NCI-H345 (cell line): ENCODE results near the gene CAMSAP3.
A peak's percentile ranks its signal among the peaks of the same experiment; 100 is the strongest.

Experiments
- DNase-seq: peaks from one replicate; lab custom pipeline; 2025; lab: John Stamatoyannopoulos, UW

The CAMSAP3 gene

DNA sequence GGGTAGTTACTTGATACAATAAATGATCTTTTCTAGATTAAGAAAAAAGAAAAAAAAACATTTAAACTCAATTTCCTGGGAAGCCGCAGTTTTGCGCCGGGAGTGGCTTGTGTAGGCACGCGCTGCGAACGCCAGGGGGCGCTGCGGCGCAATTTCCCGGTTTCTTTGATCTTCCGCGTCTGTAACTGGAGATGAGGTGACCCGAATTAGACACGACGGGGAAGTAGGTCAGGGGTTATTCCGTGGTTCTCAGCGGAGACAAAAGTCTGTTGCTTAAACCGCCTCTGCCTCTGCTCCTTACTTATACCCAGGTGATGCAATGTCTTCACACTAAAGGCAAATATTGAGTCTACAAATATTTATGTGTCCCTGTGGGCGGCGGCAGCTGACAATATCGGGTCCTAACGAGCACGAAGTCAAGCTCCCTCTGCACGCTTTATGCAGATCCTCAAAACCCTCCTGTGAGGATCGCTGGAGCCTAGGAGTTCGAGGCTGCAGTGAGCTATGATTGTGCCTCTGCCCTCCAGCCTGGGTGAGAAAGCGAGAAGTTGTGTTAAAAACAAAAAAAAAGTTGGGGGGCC lies 56.5 kb downstream of the CAMSAP3 start:
- peak; percentile 72 for DNase-seq

DNA sequence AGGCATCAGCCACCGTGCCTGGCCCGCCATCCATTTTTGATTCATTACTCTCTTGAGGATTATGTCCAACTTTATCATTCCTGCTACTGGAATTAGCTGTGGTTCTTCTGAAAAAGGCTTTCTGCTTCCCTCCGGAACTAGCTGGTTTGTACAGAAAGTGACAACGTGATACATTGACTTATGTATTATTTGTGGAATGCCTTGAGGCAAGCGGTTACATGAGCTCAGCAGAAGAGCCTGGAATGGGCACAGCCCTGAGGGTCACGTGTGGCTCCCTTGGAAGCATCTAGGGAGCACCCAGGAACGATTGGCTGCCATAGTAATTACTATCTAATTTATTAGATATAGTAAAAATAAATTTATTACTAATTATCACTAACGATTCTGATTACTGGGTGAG lies 58.7 kb downstream of the CAMSAP3 start:
- no peak for DNase-seq

DNA sequence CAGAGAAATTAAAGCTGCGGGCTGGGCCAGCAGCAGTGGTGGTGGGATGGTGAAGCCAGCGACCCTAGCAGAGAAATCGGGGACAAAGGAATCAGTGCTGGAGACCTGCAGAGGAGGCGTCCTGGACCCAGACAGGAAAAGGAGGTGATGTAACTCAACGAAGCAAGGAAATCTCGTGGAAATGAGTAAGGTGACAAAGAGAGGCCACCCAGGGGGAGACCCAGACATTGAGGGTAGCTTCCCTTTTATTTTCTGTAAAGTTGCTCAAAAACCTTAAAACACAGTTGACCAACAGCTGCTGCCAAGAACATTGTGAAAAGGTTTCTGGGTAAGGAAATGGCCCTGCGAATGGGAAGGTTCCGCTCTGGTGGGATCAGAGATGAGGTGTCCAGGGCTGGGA lies 59.9 kb downstream of the CAMSAP3 start:
- DNase-seq = no peak

DNA sequence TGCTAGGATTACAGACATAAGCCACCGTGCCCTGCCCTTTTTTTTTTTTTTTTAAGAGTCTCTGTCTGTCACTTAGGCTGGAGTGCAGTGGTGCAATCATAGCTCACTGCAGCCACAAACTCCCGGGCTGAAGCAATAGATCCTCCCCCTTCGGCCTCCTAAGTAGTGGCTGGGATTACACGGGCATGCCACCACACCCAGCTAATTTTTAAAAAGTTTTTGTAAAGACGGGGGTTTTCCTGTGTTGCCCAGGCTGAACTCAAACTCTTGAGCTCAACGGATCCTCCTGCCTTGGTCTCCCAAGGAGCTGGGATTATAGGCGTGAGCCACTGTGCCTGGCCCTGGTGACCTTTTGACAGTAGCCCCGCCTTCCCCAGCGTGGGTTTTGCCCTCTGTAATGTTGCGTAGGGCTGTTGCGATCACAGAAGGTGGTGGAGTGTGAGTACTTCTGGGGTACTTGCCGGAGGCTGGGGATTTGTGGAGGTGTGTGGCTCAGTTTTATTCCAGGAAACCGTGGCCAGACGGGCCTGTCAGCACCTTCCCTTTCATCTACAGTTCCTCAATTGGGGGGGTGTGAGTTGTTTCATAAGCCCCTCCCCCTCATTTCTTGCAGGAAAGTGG lies 61.6 kb downstream of the CAMSAP3 start:
- no peak for DNase-seq

GRCh38 chr19:7658219-7658686 lies 62.6 kb downstream of the CAMSAP3 start:
- no peak for DNase-seq

- no peak for DNase-seq
These were observed 66.3 kb downstream of the CAMSAP3 start for GRCh38 chr19:7661744-7662538.

DNA sequence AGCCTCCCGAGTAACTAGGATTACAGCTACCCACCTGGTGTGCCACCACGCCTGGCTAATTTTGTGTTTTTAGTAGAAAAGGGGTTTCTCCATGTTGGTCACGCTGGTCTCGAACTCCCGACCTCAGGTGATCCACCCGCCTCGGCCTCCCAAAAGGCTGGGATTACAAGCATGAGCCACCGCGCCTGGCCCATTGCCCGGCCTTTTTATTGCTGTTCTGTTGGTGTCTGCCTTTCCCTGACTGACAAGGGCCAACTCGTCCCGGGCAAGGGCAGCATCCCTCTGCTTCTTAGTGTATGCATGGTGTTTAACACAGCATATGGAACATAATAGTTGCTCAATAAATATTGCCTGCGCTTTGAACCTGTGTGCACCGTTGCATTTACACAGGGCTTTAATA lies 67.0 kb downstream of the CAMSAP3 start:
- no peak for DNase-seq

- no peak for DNase-seq
These were observed 68.0 kb downstream of the CAMSAP3 start for GRCh38 chr19:7663706-7664105.

DNA sequence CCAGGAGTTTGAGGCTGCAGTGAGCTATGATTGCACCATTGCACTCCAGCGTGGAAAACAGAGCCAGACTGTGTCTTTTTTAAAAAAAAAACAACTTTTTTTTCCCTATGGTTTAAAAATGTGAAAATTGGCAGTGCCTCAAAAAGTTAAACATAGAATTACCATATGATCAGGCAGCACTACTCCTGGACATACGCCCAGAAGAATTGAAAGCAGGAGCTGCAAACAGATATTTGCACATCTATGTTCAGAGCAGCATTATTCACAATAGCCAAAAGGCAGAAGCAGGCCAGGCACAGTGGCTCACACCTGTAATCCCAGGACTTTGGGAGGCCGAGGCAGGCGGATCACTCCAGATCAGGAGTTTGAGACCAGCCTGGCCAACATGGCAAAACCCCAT lies 69.4 kb downstream of the CAMSAP3 start:
- DNase-seq = no peak
